DOHH2 (cell line): ENCODE measurements around the gene TRA2B.

Source experiments
- CTCF ChIP-seq: fragments of 200-600 bp; sonication (generic); IDR thresholded peaks from one replicate; pipeline ENCODE4 v1.5.1; 2014; ENCODE audit warnings: antibody characterized with exemption, mild to moderate bottlenecking, low read depth, low read length; ENCODE audit not compliant: poor library complexity, severe bottlenecking
- EZH2phosphoT487 ChIP-seq: fragments of 200-600 bp; sonication (generic); IDR thresholded peaks from 2 replicates; pipeline ENCODE4 v1.6.1; 2017; ENCODE audit warnings: borderline replicate concordance, mild to moderate bottlenecking, antibody characterized with exemption, low read length, moderate library complexity, mixed read lengths

GRCh38 chr3:185956244-185956643 lies 18.4 kb upstream of the TRA2B start:
- TF ChIP-seq CTCF (no peak), EZH2phosphoT487 (no peak)
